ENCODE data around the gene DDOST. TPM values are rescaled to one million over a fixed set of nuclear protein-coding genes. Genes with fewer than 3 reads are reported as not detected.

The DDOST gene
- total RNA-seq, 1 donor from 2014 or later: 148 TPM

DNA sequence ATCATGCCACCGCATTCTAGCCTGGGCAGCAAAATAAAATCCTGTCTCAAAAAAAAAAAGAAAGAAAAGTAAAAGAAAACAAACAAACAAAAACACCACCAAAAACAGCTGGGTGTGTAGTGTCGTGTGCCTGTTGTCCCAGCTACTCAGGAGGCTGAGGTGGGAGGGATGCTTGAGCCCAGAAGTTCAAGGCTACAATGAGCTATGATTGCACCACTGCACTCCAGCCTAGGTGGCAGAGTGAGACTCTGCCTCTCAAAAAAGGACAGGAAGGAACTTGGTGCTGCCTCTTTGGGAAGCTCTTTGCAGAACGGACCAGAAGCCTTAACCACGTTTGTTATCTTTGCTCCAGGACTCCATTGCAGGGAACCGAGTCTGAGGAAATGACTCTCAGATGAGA, 45.7 kb upstream of the DDOST start:
- Histone ChIP-seq H3K27ac (no peak overlapping the region), H3K9me3 (no peaks in the 10 kb centered on the region), H3K4me1 (no peaks in the 10 kb centered on the region), H3K36me3 (no peaks in the 10 kb centered on the region), H3K4me3 (no peak overlapping the region), H3K27me3 (ENCODE audit: low read depth) (peaks cover 4% of the 10 kb centered on the region)
- no peak for ATAC-seq
- DNase-seq: no peak
- intact Hi-C loops (cut with DNase I): no loop called here
- TF ChIP-seq, protein P1, sequence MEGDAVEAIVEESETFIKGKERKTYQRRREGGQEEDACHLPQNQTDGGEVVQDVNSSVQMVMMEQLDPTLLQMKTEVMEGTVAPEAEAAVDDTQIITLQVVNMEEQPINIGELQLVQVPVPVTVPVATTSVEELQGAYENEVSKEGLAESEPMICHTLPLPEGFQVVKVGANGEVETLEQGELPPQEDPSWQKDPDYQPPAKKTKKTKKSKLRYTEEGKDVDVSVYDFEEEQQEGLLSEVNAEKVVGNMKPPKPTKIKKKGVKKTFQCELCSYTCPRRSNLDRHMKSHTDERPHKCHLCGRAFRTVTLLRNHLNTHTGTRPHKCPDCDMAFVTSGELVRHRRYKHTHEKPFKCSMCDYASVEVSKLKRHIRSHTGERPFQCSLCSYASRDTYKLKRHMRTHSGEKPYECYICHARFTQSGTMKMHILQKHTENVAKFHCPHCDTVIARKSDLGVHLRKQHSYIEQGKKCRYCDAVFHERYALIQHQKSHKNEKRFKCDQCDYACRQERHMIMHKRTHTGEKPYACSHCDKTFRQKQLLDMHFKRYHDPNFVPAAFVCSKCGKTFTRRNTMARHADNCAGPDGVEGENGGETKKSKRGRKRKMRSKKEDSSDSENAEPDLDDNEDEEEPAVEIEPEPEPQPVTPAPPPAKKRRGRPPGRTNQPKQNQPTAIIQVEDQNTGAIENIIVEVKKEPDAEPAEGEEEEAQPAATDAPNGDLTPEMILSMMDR (IDR thresholded peaks at IDR 0.05): no peak

DNA sequence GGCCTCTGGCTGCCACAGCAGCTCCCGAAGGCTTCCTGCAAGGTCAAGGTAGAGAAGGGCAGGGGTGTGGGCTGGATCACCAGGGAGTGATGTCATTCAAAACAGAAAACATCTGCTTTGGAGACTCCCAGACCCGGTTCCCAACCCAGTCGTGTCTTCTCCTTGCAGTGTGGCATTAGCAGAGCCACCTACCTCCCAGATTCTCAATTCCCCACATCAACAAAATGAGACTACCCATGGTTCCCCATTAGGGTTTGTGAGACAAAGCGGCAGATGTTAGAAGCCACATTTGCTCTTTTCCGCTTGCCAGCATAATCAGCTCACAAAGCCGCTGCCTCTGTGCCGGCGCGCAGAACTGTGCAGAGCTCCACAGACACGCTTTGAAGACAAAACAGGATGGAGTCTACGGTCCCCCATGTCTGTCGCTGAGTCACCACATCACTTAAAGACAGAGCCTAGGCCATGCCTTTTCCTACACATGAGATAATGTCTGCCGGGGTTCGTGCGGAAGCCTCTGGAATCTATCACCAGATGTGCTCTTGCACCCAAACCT, 44.1 kb upstream of the DDOST start:
- H3K9me3 ChIP-seq: no peaks in the 10 kb centered on the region
- intact Hi-C loops (cut with DNase I): no loop called here
- ATAC-seq: no peak
- no peaks in the 10 kb centered on the region for H3K4me1 ChIP-seq
- no peak overlapping the region for H3K4me3 ChIP-seq
- DNase-seq: no peak
- no peaks in the 10 kb centered on the region for H3K27me3 ChIP-seq (ENCODE audit: low read depth)
- no peaks in the 10 kb centered on the region for H3K36me3 ChIP-seq
- TF ChIP-seq, protein P1 (IDR thresholded peaks at IDR 0.05): no peak
- no peak overlapping the region for H3K27ac ChIP-seq

DNA sequence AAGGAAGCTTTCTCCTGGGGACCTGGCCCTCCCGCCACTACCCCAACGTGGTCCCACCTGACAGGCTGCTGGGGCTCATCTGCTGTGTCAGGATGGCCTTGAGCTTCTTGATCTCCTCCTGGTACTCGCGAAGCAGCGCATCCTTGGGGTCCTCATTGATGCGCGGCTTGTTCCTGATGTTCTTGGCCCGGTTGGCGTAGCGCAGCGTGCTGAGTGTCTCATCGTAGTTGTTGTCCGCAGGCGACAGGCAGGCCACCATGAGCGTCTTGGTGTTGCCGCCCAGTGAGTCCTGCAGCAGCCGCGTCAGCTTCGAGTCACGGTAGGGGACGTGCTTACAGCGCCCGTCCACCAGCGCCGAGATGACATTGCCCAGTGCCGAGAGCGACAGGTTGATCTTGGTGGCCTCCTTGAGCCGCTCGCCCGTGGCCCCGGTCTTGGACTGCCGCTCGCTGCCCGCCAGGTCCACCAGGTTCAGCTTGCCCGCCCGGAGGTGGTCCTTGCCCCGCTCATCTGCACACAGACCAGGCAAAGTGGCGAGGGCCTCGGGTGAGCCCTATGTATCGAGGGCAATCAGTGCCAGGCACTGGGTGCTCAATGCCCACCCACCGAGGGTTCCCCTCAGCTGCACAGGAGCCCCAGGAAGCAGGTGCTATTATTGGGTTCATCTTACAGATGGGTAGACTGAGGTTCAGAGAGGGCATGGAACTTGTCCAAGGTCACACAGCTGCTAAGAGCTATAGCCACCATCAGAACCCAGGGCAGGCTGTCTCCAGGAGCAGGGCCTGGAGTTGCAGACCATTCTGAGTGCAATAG, 43.4 kb upstream of the DDOST start:
- DNase-seq (no peak), ATAC-seq (no peak)
- TF ChIP-seq, protein P1 (IDR thresholded peaks at IDR 0.05): no peak
- intact Hi-C loops (cut with DNase I): no loop called here
- H3K27ac ChIP-seq: no peak overlapping the region
- H3K27me3 ChIP-seq (ENCODE audit: low read depth): no peaks in the 10 kb centered on the region
- no peaks in the 10 kb centered on the region for H3K9me3 ChIP-seq
- H3K4me1 ChIP-seq: no peaks in the 10 kb centered on the region
- no peak overlapping the region for H3K4me3 ChIP-seq
- H3K36me3 ChIP-seq: no peaks in the 10 kb centered on the region

DNA sequence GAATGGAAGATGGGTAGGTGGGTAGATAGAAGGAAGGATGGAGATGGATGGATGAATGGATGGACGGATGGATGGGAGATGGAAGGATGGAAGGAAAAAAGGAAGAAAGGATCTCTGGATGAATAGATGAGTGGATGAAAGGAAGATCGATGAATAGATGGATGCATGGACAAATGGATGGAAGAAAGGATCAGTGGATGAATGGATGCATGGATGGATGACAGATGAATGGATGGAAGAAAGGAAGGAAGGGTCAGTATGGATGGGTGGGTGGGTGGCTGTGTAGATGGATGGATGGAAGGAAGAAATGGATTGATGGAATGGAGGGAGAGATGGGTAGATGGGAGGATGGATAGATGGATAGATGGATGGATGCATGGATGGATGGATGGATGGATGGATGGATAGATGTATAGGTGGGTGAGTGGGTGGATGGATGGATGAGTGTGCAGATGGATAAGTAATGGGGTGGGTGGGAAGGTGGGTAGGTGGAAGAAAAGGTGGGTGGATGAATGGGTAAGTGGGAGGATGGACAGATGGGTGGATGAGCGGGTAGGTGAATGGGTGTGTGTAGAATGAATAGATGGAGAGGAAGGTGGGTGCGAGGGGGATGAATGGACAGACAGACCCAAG, 42.1 kb upstream of the DDOST start:
- Histone ChIP-seq H3K4me1 (no peaks in the 10 kb centered on the region), H3K27me3 (ENCODE audit: low read depth) (no peaks in the 10 kb centered on the region), H3K4me3 (no peak overlapping the region), H3K9me3 (no peaks in the 10 kb centered on the region), H3K27ac (no peak overlapping the region), H3K36me3 (no peaks in the 10 kb centered on the region)
- TF ChIP-seq, protein P1 (IDR thresholded peaks at IDR 0.05): no peak
- DNase-seq (no peak), ATAC-seq (no peak)
- intact Hi-C loops (cut with DNase I): no loop called here

DNA sequence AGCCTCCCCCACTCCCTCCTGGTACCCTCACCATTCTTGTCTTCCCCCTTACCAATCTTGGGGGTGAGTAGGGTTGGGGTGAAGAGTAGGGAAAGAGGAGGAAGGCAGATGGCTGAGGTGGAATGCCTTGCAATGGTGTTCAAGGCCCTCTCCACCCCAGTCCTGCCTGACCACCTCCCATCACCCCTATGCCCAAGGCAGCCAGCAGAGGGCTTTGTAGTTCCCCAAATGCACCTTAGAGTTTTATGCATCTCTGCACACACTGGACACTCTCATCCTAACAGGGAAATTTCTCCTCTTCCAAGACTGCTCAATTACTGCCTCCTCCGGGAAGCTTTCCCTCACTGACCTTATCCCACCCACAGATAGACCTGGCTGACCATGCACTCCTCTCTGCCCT, 41.2 kb upstream of the DDOST start:
- no peaks in the 10 kb centered on the region for H3K4me1 ChIP-seq
- no peak overlapping the region for H3K27ac ChIP-seq
- H3K36me3 ChIP-seq: no peaks in the 10 kb centered on the region
- no peak for ATAC-seq
- H3K9me3 ChIP-seq: no peaks in the 10 kb centered on the region
- DNase-seq: no peak
- H3K27me3 ChIP-seq (ENCODE audit: low read depth): no peaks in the 10 kb centered on the region
- H3K4me3 ChIP-seq: no peak overlapping the region
- intact Hi-C loops (cut with DNase I): no loop called here
- TF ChIP-seq, protein P1 (IDR thresholded peaks at IDR 0.05): no peak
